Parathyroid adenoma (tissue), 2 donors: ENCODE results near the gene TEAD4.

Experiments
- H2AFZ ChIP-seq: fragments of 300-600 bp; sonication (generic); one replicate; pipeline ENCODE4 v1.7.0; 2017; ENCODE audit warnings: antibody characterized with exemption, mild to moderate bottlenecking
- H3K27ac ChIP-seq: fragments of 300-600 bp; sonication (generic); one replicate; pipeline ENCODE4 v1.7.0; 2017
- H3K27me3 ChIP-seq: fragments of 300-600 bp; sonication (generic); one replicate; pipeline ENCODE4 v1.7.0; 2017; ENCODE audit warnings: low read length; ENCODE audit not compliant: control insufficient read depth, insufficient read depth
- H3K36me3 ChIP-seq: fragments of 300-600 bp; sonication (generic); one replicate; pipeline ENCODE4 v1.7.0; 2017; ENCODE audit warnings: low read length; ENCODE audit not compliant: control insufficient read depth, insufficient read depth
- H3K4me1 ChIP-seq: fragments of 300-600 bp; sonication (generic); one replicate; pipeline ENCODE4 v1.7.0; 2017; ENCODE audit warnings: control low read depth
- H3K4me2 ChIP-seq: fragments of 300-600 bp; sonication (generic); one replicate; pipeline ENCODE4 v1.7.0; 2017; ENCODE audit warnings: low read length
- H3K4me3 ChIP-seq: fragments of 300-600 bp; sonication (generic); one replicate; pipeline ENCODE4 v1.7.0; 2017; ENCODE audit warnings: low read depth, low read length
- H3K79me2 ChIP-seq: fragments of 300-600 bp; sonication (generic); one replicate; pipeline ENCODE4 v1.7.0; 2017; ENCODE audit warnings: control low read depth
- H3K9ac ChIP-seq: fragments of 300-600 bp; sonication (generic); one replicate; pipeline ENCODE4 v1.7.0; 2017; ENCODE audit warnings: mild to moderate bottlenecking
- H3K9me3 ChIP-seq: fragments of 300-600 bp; sonication (generic); one replicate; pipeline ENCODE4 v1.7.0; 2017; ENCODE audit warnings: low read length; ENCODE audit not compliant: control insufficient read depth
- CTCF ChIP-seq: fragments of 300-600 bp; sonication (generic); IDR thresholded peaks from one replicate; pipeline ENCODE4 v1.7.0; 2017; ENCODE audit warnings: antibody characterized with exemption, mild to moderate bottlenecking
- donor health status: primary hyperparathyroidism.

Gene TEAD4

GRCh38 chr12:2958432-2959191, 585 bp upstream of the TEAD4 start:
- H3K36me3 ChIP-seq: no peaks in the 10 kb centered on the region
- peak overlapping the region; percentile 47 for H3K4me3 ChIP-seq
- no peaks in the 10 kb centered on the region for H3K9me3 ChIP-seq
- H3K4me2 ChIP-seq: peak overlapping the region; percentile 80
- H3K4me1 ChIP-seq: peaks cover 11% of the 10 kb centered on the region
- H3K9ac ChIP-seq: no peak overlapping the region
- peak overlapping the region; percentile 55 for H3K27ac ChIP-seq
- H3K79me2 ChIP-seq: no peaks in the 10 kb centered on the region
- H2AFZ ChIP-seq: peak overlapping the region; percentile 86
- TF ChIP-seq CTCF: no peak
- no peaks in the 10 kb centered on the region for H3K27me3 ChIP-seq

- Histone ChIP-seq H3K27ac (no peak overlapping the region), H3K79me2 (no peaks in the 10 kb centered on the region), H2AFZ (peak overlapping the region; percentile 90), H3K36me3 (no peaks in the 10 kb centered on the region), H3K27me3 (no peaks in the 10 kb centered on the region), H3K4me3 (peak overlapping the region; percentile 54), H3K4me2 (peak overlapping the region; percentile 78), H3K9ac (no peak overlapping the region), H3K9me3 (no peaks in the 10 kb centered on the region), H3K4me1 (peaks cover 11% of the 10 kb centered on the region)
- TF ChIP-seq CTCF: no peak
These were observed 550 bp downstream of the TEAD4 start for GRCh38 chr12:2959505-2960389.

- H3K27me3 ChIP-seq: no peaks in the 10 kb centered on the region
- no peaks in the 10 kb centered on the region for H3K9me3 ChIP-seq
- TF ChIP-seq CTCF: no peak
- H3K36me3 ChIP-seq: no peaks in the 10 kb centered on the region
- H3K4me3 ChIP-seq: peak overlapping the region; percentile 54
- peaks cover 11% of the 10 kb centered on the region for H3K4me1 ChIP-seq
- no peak overlapping the region for H3K9ac ChIP-seq
- H3K79me2 ChIP-seq: no peaks in the 10 kb centered on the region
- no peak overlapping the region for H3K27ac ChIP-seq
- peak overlapping the region; percentile 78 for H3K4me2 ChIP-seq
- H2AFZ ChIP-seq: no peak overlapping the region
These were observed 1.3 kb downstream of the TEAD4 start for GRCh38 chr12:2960390-2960956.

- H3K4me1 ChIP-seq: peaks cover 11% of the 10 kb centered on the region
- TF ChIP-seq CTCF: no peak
- H3K9ac ChIP-seq: no peak overlapping the region
- no peak overlapping the region for H2AFZ ChIP-seq
- no peaks in the 10 kb centered on the region for H3K9me3 ChIP-seq
- H3K36me3 ChIP-seq: no peaks in the 10 kb centered on the region
- H3K27ac ChIP-seq: no peak overlapping the region
- no peaks in the 10 kb centered on the region for H3K27me3 ChIP-seq
- H3K4me2 ChIP-seq: no peak overlapping the region
- H3K79me2 ChIP-seq: no peaks in the 10 kb centered on the region
- no peak overlapping the region for H3K4me3 ChIP-seq
These were observed 1.9 kb downstream of the TEAD4 start for GRCh38 chr12:2960996-2961616.
